GM19043 (cell line): Measurements from ENCODE around the gene RALGDS.

Experiments used
- ATAC-seq: cut with Tn5 transposase; IDR thresholded peaks from one replicate; pipeline ENCODE4 v1.9.1; 2021; ENCODE audit warnings: low read depth; ENCODE audit not compliant: unreplicated experiment

The RALGDS gene

DNA sequence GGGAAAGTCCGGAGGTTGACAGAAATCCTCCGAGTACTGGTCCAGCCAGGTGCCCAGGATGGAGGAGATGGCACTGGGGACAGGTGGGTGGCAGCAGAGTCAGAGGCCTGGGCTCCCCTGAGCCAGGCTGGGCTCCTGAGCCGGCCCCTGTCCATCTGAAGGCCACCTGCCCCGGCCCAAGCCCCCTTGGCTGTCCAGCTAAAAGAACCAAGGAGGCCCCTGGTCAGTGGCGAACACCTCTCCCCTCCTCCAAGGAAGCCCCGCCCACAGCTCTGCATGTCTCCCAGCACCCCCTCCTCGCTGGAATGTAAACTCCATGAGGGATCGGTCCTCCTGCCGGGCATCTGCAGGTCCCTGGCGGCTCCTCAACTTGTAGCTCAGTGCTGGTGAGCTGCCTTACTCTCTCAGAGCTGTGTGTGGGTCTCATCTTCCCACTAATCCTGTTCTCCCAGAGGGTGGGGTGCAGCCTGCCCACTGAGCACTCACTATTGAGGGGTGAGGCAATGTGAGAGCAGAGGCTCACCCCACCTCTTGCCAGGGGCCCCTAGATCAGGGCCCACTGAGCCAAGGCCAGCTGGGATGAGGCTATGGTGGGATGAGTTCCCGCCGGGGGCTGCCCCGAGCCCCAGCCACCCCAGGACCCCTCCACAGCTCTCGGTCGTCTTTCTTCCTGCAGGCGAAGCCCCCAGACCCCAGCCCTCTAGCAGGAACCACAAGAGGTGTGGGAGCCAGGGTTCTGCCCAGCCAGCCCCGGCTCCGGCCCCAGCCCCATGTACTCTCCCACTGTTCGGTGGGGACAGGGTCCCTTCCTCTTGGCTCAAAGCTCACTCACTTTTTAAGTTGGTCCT, 12.0 kb downstream of the RALGDS start:
- ATAC-seq: no peak

DNA sequence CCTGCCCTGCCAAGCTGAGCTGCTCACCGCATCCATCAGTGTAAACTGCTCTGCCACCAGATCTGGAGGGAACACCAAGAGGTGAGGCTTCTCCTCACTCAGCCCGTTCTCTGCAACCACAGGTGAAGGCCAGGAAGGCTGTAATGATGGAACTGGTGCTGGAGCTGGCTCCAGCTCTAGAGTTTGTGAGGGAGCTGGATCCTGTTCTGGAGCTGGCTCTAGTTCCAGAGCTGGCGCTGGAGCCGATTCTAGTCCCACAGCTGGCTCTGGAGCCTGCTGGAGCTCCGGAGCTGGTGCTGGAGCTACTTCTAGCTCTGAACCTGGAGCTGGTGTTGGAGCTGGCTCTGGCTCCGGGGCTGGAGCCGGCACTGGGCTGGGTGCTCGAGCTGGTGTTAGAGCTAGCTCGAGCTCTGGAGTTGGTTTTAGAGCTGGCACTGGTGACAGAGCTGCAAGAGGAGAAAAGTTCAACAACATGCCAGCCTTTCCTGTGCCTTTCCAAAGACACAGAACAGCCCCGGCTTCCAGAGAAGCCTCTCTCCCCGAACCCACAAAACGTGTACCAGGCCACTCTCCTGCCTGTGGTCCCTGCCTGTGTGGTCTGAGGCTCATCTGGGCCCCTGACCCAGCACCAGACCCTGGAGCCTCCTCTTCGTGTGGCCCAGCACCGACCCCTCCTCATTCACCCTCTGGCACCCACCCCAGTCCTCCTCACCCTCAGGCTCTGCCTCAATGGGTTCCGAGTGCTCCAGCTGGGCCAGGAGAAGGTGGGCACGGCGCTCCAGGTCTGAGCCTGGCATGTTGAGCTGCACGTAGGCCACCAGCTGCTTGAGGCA, 12.9 kb downstream of the RALGDS start:
- ATAC-seq: no peak

DNA sequence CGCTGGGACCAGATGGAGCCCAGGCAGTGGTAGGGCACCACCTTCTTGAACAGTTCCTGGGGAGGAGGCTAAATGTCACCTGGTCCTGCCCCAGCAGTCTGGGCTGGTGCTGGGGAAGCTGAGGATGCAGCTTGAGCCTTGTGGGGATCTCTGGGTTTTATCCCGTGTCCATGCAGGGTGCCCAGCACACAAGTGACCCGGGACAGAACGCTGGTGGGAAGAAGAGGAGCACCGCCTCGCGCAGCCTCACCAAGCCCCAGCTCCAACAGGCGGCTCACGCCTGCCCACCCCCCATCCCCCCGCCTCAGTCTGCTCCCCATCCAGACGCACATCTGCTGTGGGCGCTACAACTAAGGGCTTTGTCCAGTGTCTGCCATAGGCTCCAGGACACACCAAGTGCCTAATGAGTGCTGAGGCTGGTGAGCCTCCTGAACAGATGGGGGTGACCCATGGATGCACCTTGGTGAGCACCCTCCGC, 13.8 kb downstream of the RALGDS start:
- ATAC-seq: no peak

DNA sequence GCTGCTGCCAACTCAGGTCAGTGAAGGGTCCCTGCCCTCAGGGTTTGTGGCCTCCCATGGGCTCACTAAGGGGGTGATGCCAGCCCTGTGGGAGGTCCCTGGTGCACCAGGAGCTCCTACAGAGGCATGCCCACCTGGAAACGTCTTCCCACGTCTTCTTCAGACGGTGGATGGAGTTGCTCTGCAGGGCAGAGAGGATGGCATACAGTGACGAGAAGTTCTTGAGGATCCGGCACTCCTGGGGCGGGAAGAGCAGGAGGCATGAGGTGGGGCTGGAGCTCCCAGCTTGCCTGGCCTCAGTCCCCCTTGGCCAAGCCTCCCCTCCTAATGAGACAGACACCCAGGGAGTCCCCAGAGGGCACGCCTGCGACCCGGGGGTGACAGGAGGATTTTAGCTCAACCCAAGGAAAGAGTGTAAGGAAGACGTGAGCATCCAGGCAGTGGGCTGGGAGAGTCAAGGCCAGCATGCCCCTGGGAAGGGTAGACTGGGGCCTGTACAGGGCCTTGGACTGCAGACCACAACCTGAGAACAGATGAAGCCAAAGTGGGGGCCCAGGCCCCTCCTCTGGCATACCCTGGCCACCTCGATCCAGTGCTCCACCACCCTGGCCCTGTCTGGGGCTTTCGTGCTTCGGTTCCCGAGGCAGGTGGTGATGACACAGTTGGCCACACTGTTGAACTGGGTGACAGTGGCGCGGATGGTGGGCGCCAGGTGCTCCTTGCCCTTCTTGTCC, 14.4 kb downstream of the RALGDS start:
- no peak for ATAC-seq

DNA sequence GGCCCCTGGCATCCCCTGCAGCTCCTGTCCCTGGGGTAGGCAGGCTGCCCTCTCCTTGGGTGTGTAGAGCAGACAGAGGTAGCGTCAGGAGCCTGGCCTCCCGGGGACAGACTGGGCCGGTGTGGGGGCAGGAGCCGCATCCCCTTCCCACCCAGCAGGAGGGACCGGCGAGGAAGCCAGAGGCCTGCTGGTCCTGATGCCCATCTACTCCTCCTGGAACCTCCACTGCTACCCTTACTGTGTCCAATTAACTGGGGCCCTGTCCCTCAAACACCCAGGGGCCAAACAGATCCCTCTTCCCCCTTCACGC, 15.6 kb downstream of the RALGDS start:
- no peak for ATAC-seq

DNA sequence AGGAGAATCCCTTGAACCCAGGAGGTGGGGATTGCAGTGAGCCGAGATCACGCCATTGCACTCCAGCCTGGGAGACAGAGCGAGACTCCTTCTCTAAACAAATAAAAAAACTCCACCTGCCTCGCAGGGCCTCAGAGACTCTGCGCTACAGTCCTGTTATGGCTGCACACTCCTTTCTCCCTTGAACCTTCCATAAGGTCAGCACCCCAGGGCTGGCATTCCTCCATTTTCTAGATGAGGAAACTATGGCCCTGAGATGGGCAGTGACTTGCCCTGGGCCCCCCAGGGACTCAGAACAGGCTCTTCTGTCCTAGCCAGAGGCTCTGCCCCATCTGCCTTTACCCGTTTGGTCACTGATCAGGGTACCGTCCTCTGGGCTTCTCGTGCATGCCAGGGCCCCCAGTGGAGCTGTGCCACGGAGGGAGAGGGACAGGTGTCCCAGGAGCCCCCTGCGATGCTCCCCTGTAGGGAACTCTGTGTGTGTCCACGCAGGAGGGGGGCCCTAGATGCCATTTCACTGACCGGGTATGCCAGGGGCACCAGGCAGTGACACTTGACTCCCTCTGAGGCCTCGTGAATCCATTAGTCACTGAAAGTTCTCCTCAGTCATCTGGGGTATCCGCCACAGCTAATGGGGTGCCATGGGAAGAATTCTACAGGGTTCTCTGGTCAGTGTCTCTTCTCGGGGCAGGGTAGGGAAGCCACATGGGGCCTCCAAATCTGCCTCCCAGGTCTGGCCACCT, 16.2 kb downstream of the RALGDS start:
- no peak for ATAC-seq

DNA sequence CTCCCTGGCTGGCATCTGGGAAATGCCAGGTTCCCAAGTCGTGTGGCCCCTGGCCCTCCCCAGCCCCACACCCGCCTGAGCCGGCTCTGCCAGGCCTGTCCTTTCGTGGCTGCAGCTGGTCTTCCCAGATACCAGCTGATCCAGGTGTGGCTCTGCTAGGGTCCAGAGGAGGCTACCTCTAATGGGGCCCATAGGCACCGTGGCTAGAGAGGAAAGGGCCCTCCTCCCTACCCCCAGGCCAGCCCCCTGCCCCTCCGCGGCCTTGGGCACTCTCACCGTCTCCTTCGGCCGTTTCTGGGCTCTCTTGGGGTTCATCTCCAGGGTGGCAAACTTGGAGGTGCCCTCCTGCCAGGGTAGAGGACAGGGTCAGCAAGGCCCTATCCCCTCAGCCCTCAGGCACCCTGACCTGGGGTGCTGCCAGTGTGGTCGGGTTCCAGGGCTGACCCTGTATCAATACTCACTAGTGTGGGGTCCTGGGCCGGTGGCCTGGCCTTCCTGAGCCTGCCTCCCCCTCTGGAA, 17.0 kb downstream of the RALGDS start:
- ATAC-seq: no peak

DNA sequence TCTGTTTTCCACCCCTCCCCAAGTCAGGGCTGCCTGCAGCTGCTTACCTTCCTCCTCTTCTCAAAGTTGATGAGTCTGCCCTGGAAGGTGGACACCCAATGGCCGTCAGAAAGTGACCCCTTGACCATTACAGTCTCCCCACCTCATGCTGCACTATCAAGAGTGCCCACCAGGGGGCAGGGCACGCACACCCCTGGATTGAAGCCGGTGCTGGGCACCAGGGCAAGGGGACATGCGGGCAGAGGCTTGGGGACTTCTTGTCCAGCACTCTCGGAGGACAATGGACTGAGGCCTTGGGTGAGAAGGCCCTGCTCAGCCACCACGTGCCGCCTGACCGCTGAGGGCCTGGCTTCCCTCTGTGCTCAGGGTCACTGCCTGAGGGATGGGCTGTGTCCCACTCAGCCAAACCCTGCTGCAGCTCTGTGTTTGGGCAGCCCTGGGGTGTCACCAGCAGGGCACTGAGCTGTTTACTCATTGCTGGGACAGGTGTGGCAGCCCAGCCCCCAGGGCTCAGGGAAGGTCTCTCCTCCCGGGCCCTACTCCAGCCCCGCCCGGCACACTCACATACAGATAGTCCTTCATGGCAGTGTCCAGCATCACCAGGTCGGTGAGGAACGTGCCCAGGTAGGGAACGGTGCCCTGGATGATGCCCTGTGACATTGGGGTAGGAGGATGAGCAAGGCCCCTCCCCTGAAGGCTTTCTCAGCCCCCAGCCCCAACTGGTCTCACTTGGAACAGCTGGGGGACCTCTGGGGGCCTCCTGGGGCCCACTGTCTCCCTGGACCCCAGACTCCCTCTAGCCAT, 17.7 kb downstream of the RALGDS start:
- ATAC-seq: no peak

DNA sequence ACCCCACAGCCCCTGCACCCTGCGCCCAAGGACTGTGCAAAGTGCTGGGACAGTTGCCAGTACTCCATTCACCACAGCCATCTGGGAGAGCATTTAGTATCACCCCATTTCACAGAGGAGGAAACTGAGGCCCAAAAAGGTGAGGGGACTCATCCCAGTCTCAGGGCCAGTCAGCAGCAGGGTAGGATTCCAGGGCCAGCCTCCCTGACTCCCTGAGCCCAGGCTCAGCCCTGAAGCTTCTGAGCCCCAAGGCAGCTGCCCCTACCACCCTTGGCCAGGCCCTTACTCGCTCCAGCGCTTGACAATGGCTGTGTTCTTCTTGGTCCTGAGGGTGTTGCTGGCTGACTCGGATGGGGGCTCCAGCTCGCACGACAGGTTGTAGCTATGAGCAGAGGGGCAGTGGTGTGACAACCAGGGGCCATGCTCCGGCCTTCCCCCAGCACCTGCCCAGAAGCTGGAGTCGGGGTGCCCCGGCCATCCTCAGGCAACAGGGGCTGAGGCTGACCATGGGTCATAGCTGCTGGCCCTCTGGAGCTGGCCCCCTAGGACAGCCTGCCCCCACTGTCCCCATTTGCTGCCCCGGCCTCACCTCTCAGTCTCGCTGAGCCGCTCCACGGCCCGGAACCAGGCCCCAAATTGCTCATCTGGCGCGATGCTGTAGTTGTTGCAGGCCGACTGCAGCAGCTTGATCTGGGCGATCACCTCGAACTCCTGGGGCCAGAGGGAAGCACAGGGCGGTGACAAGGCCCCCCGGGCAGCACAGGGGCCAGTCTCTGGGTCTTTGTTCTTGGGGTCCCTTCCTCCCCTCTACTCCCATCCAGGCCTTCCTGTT, 18.6 kb downstream of the RALGDS start:
- ATAC-seq: no peak

DNA sequence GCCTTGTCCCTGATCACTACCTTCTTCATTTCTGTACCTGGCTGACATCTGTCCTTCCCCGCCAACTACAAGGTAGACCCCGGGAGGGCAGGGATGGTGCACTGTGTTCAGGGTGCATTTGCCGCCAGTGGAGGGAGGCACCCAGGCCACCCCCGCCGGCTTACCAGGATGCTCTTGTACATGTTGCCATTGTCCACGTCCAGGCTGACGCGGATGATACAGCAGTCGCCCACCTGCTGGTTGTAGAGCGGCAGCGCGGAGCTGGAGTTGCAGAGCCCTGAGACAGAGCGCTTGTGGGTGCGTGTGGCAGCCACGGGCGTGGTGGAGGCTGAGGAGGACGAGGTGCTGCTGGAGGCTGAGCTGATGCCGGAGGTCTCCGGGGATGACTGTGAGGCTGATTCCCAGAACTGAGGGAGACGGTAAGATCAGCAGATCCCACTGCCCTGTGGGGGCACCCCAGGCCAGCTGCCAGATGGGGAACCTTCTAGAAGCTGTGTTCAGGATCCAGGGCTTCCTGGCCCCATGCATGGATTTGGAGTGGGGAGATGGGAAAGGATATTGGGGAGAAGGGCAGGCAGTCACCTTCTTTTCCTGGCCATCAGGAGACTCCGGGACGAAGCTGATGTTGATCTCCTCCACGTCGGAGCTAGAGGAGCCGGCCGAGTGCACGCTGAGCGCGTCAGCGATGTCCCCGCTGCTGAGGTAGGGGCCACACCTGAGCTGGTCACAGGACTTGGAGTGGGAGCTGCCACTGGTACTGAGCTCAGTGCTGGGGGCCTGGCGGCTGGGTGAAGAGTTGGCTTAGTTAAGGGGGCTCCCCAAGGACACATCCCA, 19.5 kb downstream of the RALGDS start:
- no peak for ATAC-seq

DNA sequence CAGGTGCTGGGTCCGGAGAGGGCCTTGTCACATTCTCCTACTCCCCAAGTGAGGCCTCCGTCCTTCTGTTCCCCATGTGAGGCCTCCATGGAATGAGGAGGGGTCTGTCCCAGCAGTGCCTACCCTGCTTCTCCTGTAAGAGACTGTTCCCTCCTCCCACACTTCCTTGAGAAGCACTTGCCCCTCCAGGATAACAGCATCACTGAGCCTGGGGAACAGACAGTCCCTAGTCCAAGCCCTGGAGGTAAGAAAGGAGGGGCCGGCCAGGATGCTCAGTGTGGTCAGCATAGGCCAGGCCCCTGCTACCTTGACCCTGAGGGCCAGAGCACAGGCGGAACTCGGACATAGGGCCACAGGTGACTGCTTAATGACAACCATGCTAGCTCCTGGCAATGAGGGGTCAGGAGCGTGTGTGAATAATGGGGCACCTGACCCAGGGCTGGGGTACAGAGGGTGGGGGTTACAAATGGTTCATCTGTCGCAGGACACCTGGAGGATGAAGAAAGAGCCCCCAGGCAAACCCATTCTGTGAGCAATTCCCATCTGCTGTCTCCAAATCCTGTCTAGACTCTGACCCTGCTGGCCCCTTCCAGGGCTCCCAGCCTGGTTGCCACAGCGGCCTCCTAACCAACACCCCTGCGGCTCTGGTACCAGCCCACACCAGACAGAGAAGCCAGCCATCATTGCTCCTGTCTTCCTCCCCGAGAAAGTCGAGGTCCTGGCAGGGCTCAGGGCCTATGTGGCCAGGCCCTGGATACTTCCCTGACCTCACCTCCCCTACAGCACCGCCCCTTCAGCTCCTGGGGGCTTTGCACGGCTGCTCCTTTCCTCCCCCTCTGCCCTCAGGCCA, 20.3 kb downstream of the RALGDS start:
- ATAC-seq: no peak

DNA sequence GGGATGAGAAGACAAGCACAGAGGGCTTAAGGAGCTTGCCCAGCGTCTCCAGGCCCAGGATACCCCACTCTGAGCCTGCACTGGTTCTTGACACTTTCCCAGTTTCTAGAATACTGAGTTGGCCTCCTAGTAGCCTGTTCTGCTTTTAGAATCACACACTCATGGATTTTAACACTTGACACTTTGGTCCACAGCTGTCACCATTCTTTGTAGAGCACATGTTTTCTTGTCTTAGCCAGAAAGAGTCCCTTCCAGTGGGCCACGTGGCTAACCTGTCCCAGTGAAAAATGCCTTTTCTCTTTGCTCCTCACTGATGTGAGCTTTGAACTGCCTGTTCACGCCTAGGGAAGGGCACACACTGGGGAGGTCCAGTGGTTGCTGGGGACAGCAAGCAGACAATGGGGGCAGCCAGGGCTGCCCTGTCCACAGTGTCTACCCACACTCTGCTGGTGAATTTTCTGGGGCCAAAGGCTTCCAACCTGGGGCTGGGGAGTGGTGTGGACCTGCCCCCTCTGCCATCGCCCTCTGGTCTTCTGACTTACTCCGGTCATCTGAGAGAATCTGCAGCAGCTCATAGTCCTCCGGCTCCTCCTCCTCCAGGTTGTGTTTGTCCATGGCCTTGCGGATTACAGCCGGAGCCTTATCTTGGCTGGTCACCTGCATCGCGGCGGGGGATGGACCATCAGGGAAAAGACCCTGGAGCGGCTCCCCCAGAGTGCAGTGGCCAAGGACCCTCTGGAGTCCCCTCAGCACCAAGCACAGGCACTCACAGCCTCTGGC, 21.1 kb downstream of the RALGDS start:
- ATAC-seq: no peak

DNA sequence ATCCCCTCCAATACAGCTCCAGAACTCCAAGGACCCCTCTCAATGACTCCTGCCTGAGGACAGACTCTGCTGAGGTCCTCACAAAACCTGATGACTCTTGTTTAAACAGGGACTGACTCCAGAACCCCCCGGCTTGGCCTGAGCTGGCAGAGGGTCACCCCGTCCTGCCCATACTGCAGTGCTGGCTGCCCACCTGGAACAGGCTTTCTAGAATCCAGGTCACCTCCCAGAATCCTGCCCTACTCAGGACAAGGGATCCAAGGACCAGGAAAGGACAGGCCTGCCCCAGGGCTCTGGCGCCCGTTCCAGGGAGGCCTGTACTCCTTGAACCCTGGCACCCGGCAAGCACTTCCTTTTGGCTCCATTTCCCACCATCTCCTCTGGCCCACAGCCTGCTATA, 22.2 kb downstream of the RALGDS start:
- ATAC-seq: no peak

DNA sequence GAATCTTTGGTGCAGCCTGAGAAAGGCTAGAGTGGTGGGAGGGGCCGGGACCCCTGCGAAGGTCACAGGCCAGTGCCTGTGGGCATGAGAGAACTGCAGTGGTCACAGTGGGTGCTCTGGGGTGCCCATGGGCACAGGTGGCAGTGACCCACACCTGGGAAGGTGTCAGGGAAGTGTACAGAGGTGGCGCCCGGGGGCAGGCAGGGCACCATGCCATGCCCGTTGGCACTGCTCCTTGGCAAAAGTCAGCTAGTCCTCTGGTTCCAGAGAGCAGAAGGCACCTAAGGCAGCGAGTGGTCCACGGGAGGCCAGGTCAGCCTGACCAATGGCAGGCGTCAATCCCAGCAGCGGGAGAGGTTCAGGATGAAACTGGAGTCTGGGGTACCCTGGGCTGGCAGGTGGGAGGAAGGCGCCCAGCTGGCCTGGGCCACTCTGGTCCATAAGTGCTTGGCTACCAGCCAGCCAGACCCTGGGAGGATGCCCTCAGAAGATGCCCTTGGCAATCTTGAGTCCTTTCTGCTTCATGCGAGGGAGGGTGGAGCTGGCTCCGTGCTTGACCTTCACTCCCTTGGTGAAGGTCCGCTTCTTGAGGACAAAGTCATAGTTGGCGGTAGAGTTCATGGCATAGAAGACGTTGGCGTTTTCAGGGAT, 22.8 kb downstream of the RALGDS start:
- no peak for ATAC-seq

DNA sequence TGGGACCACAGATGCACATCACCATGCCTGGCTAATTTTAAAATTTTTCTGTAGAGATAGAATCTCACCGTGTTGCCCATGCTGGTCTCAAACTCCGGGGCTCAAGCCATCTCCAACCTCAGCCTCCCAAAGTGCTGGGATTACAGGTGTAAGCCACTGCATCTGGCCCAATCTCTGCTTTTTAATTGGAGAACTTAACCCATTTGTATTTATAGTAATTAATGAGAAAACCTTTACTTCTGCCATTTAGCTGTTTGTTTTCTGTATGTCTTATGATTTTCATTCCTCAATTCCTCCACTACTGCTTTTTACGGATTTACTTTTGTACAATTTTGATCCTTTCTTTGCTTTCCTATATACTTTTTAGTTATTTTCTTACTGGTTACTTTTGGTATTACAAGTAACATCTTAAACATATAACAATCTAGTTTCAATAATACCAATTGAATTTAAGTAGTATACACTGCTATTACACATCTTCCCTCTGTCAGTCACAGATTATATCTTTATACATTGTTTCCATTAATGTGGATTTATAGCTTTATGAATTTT, 26.1 kb downstream of the RALGDS start:
- no peak for ATAC-seq
